Measurements from ENCODE around the gene FARS2. TPM values are rescaled to one million over a fixed set of nuclear protein-coding genes. Genes with fewer than 3 reads are reported as not detected.

The FARS2 gene
- total RNA-seq, 1 experiment from 2014 or later, result 17.8 TPM

GRCh38 chr6:5379647-5380242, 118.4 kb downstream of the FARS2 start:
- no peak overlapping the region for H3K4me3 ChIP-seq (ENCODE audit: low read depth, low read length, poor library complexity, severe bottlenecking)
- no peaks in the 10 kb centered on the region for H3K4me1 ChIP-seq (ENCODE audit: insufficient read depth, low read length, poor library complexity, severe bottlenecking)
- no peaks in the 10 kb centered on the region for H3K27me3 ChIP-seq (replicated peaks; ENCODE audit: insufficient read depth, low read depth, low read length, poor library complexity)
- peak; percentile 76 for DNase-seq (ENCODE audit: low spot score)
- H3K36me3 ChIP-seq (ENCODE audit: insufficient read depth, low read length, poor library complexity, severe bottlenecking), result no peaks in the 10 kb centered on the region
- no peak overlapping the region for H3K27ac ChIP-seq (ENCODE audit: low read depth, low read length, poor library complexity, severe bottlenecking)
- H3K9me3 ChIP-seq (ENCODE audit: low read depth, low read length, poor library complexity, severe bottlenecking), result no peaks in the 10 kb centered on the region
- CTCF ChIA-PET, result interaction anchor here (0.6 to 1.4 kb wide), 6 partner anchors 19 to 323 kb away, joined by 3 to 14 read pairs (median 4); no protein-coding TSS in a partner anchor
- no TSS peak for BruUV-seq (replicated peaks)
- intact Hi-C loops (cut with micrococcal nuclease; ENCODE audit: unreplicated experiment), result loop anchor here (1.0 to 5.0 kb wide), 3 partner anchors 167 to 322 kb away; no protein-coding TSS in a partner anchor
- POLR2A ChIA-PET (ENCODE audit: low non-redundant PET), result no interaction called here
- TF ChIP-seq CTCF (conservative IDR thresholded peaks at IDR 0.05; ENCODE audit: low read depth, low read length), result peak; percentile 76
- no peak for TF ChIP-seq EZH2 (IDR thresholded peaks at IDR 0.05; ENCODE audit: borderline replicate concordance, low read depth, low read length, poor library complexity, severe bottlenecking)

- DNase-seq (ENCODE audit: low spot score), result no peak
- ChIA-PET CTCF (no interaction called here), POLR2A (ENCODE audit: low non-redundant PET) (no interaction called here)
- no peaks in the 10 kb centered on the region for H3K4me1 ChIP-seq (ENCODE audit: insufficient read depth, low read length, poor library complexity, severe bottlenecking)
- BruUV-seq (replicated peaks), result no TSS peak
- H3K36me3 ChIP-seq (ENCODE audit: insufficient read depth, low read length, poor library complexity, severe bottlenecking), result no peaks in the 10 kb centered on the region
- H3K27ac ChIP-seq (ENCODE audit: low read depth, low read length, poor library complexity, severe bottlenecking), result no peak overlapping the region
- TF ChIP-seq EZH2 (IDR thresholded peaks at IDR 0.05; ENCODE audit: borderline replicate concordance, low read depth, low read length, poor library complexity, severe bottlenecking), result no peak
- no peak for TF ChIP-seq CTCF (conservative IDR thresholded peaks at IDR 0.05; ENCODE audit: low read depth, low read length)
- H3K27me3 ChIP-seq (replicated peaks; ENCODE audit: insufficient read depth, low read depth, low read length, poor library complexity), result no peaks in the 10 kb centered on the region
- intact Hi-C loops (cut with micrococcal nuclease; ENCODE audit: unreplicated experiment), result no loop called here
- H3K4me3 ChIP-seq (ENCODE audit: low read depth, low read length, poor library complexity, severe bottlenecking), result no peak overlapping the region
- H3K9me3 ChIP-seq (ENCODE audit: low read depth, low read length, poor library complexity, severe bottlenecking), result no peaks in the 10 kb centered on the region
These were observed 122.5 kb downstream of the FARS2 start for GRCh38 chr6:5383856-5384255.

GRCh38 chr6:5384276-5384675, 123.0 kb downstream of the FARS2 start:
- Histone ChIP-seq H3K27ac (ENCODE audit: low read depth, low read length, poor library complexity, severe bottlenecking) (no peak overlapping the region), H3K4me3 (ENCODE audit: low read depth, low read length, poor library complexity, severe bottlenecking) (no peak overlapping the region), H3K4me1 (ENCODE audit: insufficient read depth, low read length, poor library complexity, severe bottlenecking) (no peaks in the 10 kb centered on the region), H3K36me3 (ENCODE audit: insufficient read depth, low read length, poor library complexity, severe bottlenecking) (no peaks in the 10 kb centered on the region), H3K27me3 (replicated peaks; ENCODE audit: insufficient read depth, low read depth, low read length, poor library complexity) (no peaks in the 10 kb centered on the region), H3K9me3 (ENCODE audit: low read depth, low read length, poor library complexity, severe bottlenecking) (no peaks in the 10 kb centered on the region)
- TF ChIP-seq CTCF (conservative IDR thresholded peaks at IDR 0.05; ENCODE audit: low read depth, low read length), result no peak
- no peak for TF ChIP-seq EZH2 (IDR thresholded peaks at IDR 0.05; ENCODE audit: borderline replicate concordance, low read depth, low read length, poor library complexity, severe bottlenecking)
- intact Hi-C loops (cut with micrococcal nuclease; ENCODE audit: unreplicated experiment), result no loop called here
- no TSS peak for BruUV-seq (replicated peaks)
- DNase-seq (ENCODE audit: low spot score), result no peak
- CTCF ChIA-PET, result no interaction called here
- POLR2A ChIA-PET (ENCODE audit: low non-redundant PET), result no interaction called here

Measured in A673 (cell line).